Panc1 (cell line): ENCODE measurements around the gene DHRS7.

Experiments
- POLR2AphosphoS5 ChIP-seq: IDR thresholded peaks from 2 replicates; pipeline ENCODE4 v1.6.1; 2012; ENCODE audit warnings: mild to moderate bottlenecking, low read depth, low read length, moderate library complexity
- TCF7L2 ChIP-seq: IDR thresholded peaks from 2 replicates; pipeline ENCODE4 v1.6.1; 2011; ENCODE audit warnings: mild to moderate bottlenecking, low read depth, low read length, inconsistent platforms
- TF ChIP-seq, protein P1 (sequence below): fragments of 450-650 bp; IDR thresholded peaks from 2 replicates; pipeline ENCODE4 v1.5.1; 2017; ENCODE audit warnings: mild to moderate bottlenecking

DNA sequence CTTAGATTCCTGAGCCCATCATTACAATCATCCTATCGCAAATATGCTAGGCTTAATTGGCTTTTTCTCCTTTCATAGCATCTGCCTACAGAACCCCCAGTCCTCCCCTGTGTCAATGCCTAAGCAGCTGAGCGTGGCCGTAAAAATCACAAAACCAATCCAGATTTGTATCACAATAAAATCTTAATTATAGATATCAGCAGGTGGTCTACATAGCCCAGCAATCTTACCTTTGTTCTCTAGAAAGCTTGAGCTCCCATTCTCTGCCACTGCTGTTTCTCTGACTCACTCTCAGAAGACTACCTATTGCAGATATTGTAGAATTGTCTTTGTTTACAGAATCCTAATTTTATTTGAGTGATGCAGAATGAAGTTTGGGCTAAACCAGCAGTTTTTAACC lies 46.0 kb upstream of the DHRS7 start:
- TF ChIP-seq, protein P1, sequence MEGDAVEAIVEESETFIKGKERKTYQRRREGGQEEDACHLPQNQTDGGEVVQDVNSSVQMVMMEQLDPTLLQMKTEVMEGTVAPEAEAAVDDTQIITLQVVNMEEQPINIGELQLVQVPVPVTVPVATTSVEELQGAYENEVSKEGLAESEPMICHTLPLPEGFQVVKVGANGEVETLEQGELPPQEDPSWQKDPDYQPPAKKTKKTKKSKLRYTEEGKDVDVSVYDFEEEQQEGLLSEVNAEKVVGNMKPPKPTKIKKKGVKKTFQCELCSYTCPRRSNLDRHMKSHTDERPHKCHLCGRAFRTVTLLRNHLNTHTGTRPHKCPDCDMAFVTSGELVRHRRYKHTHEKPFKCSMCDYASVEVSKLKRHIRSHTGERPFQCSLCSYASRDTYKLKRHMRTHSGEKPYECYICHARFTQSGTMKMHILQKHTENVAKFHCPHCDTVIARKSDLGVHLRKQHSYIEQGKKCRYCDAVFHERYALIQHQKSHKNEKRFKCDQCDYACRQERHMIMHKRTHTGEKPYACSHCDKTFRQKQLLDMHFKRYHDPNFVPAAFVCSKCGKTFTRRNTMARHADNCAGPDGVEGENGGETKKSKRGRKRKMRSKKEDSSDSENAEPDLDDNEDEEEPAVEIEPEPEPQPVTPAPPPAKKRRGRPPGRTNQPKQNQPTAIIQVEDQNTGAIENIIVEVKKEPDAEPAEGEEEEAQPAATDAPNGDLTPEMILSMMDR, result no peak
- TF ChIP-seq POLR2AphosphoS5 (no peak), TCF7L2 (no peak)
